ENCODE measurements around the gene ATE1. TPM values are rescaled to one million over a fixed set of nuclear protein-coding genes. Genes with fewer than 3 reads are reported as not detected.
"Not testable (repeated sequence)": the region's sequence is repeated elsewhere in the genome, so short reads cannot be mapped to it uniquely, and the experiment has no call there.

ATE1 gene
- polyA plus RNA-seq, 4 donors: 27.1 to 44.2 (median 40.1) TPM

GRCh38 chr10:121708728-121709674, 218.8 kb downstream of the ATE1 start:
- no peak for DNase-seq (ENCODE audit: low read depth in 4 of 4, low spot score in 3 of 4)

- DNase-seq (ENCODE audit: low read depth in 4 of 4, low spot score in 3 of 4): no peak
Measured at GRCh38 chr10:121702351-121703320, 225.2 kb downstream of the ATE1 start.

GRCh38 chr10:121700416-121700815, 227.4 kb downstream of the ATE1 start:
- no peak for DNase-seq (ENCODE audit: low read depth in 4 of 4, low spot score in 3 of 4)

GRCh38 chr10:121699703-121700102, 228.1 kb downstream of the ATE1 start:
- DNase-seq (ENCODE audit: low read depth in 4 of 4, low spot score in 3 of 4): not testable (repeated sequence)

- DNase-seq (ENCODE audit: low read depth in 4 of 4, low spot score in 3 of 4): no peak
Measured at GRCh38 chr10:121698902-121699301, 228.9 kb downstream of the ATE1 start.

- no peak for DNase-seq (ENCODE audit: low read depth in 4 of 4, low spot score in 3 of 4)
Measured at GRCh38 chr10:121698336-121698735, 229.5 kb downstream of the ATE1 start.

- no peak for DNase-seq (ENCODE audit: low read depth in 4 of 4, low spot score in 3 of 4)
Measured at GRCh38 chr10:121696854-121697253, 231.0 kb downstream of the ATE1 start.

- no peak for DNase-seq (ENCODE audit: low read depth in 4 of 4, low spot score in 3 of 4)
Measured at GRCh38 chr10:121695731-121696464, 231.9 kb downstream of the ATE1 start.

GRCh38 chr10:121694966-121695643, 232.7 kb downstream of the ATE1 start:
- no peak for DNase-seq (ENCODE audit: low read depth in 4 of 4, low spot score in 3 of 4)

GRCh38 chr10:121694327-121694965, 233.4 kb downstream of the ATE1 start:
- DNase-seq (ENCODE audit: low read depth in 4 of 4, low spot score in 3 of 4): no peak

GRCh38 chr10:121692626-121693025, 235.2 kb downstream of the ATE1 start:
- DNase-seq (ENCODE audit: low read depth in 4 of 4, low spot score in 3 of 4): no peak

GRCh38 chr10:121690970-121691369, 236.9 kb downstream of the ATE1 start:
- no peak for DNase-seq (ENCODE audit: low read depth in 4 of 4, low spot score in 3 of 4)

Other genes with a start within 250 kb of the ATE1 start
- gene NSMCE4A, start 47.2 kb upstream of the ATE1 start, polyA plus RNA-seq (ENCODE audit: insufficient read length in 4 of 4): 10 to 100 TPM; 68.1 to 98.0 (median 81.6) TPM
- gene TACC2, start 61.1 kb upstream of the ATE1 start, polyA plus RNA-seq (ENCODE audit: insufficient read length in 4 of 4): 10 to 100 TPM; 27.9 to 58.2 (median 44.1) TPM

Data from left renal pelvis (tissue), 4 donors.